ENCODE results near the gene SP8.
"Not testable (repeated sequence)": the region's sequence is repeated elsewhere in the genome, so short reads cannot be mapped to it uniquely, and the experiment has no call there.

The SP8 gene
- total RNA-seq, result 0 to 0.13 (median 0) reads per million in 18 experiments

GRCh38 chr7:20786779-20787659 lies at the start of gene SP8:
Gene SP8 (minus strand): TSS chr7:20786886. CDS start chr7:20786798, 88 bp downstream.
- DNase-seq, result peak in 1 of 2 donors; percentile 18

GRCh38 chr7:20836424-20836823 lies 49.7 kb upstream of the SP8 start:
- not testable (repeated sequence) for DNase-seq

- DNase-seq, result no peak
Observed at GRCh38 chr7:20835111-20835750, 48.5 kb upstream of the SP8 start.

- no peak for DNase-seq
Observed at GRCh38 chr7:20834656-20835055, 48.0 kb upstream of the SP8 start.

- no peak for DNase-seq
Observed at GRCh38 chr7:20831956-20832355, 45.3 kb upstream of the SP8 start.

GRCh38 chr7:20831451-20831850 lies 44.8 kb upstream of the SP8 start:
- DNase-seq, result no peak

GRCh38 chr7:20828947-20829346 lies 42.3 kb upstream of the SP8 start:
- no peak for DNase-seq

GRCh38 chr7:20827172-20827571 lies 40.5 kb upstream of the SP8 start:
- DNase-seq, result no peak

- DNase-seq, result no peak
Observed at GRCh38 chr7:20826243-20826642, 39.6 kb upstream of the SP8 start.

- no peak for DNase-seq
Observed at GRCh38 chr7:20825555-20825954, 38.9 kb upstream of the SP8 start.

- DNase-seq, result not testable (repeated sequence)
Observed at GRCh38 chr7:20821390-20821789, 34.7 kb upstream of the SP8 start.

GRCh38 chr7:20816372-20816959 lies 29.8 kb upstream of the SP8 start:
- no peak for DNase-seq

- DNase-seq, result no peak
Observed at GRCh38 chr7:20804345-20804744, 17.7 kb upstream of the SP8 start.

- DNase-seq, result no peak
Observed at GRCh38 chr7:20799566-20800366, 13.1 kb upstream of the SP8 start.

GRCh38 chr7:20798694-20799121 lies 12.0 kb upstream of the SP8 start:
- no peak for DNase-seq

- peak in 1 of 2 donors; percentile 33 for DNase-seq
Observed at GRCh38 chr7:20798081-20798693, 11.5 kb upstream of the SP8 start.

- DNase-seq, result no peak
Observed at GRCh38 chr7:20797462-20798080, 10.9 kb upstream of the SP8 start.

- DNase-seq, result no peak
Observed at GRCh38 chr7:20797042-20797461, 10.4 kb upstream of the SP8 start.

- DNase-seq, result no peak
Observed at GRCh38 chr7:20796500-20796899, 9.8 kb upstream of the SP8 start.

- DNase-seq, result no peak
Observed at GRCh38 chr7:20795881-20796280, 9.2 kb upstream of the SP8 start.

- no peak for DNase-seq
Observed at GRCh38 chr7:20795361-20795760, 8.7 kb upstream of the SP8 start.

- no peak for DNase-seq
Observed at GRCh38 chr7:20794676-20795075, 8.0 kb upstream of the SP8 start.

Measured in inflammatory macrophage (primary cell).